Trophoblast cell (in vitro differentiated cells and primary cell): ENCODE results near the gene ETS1.

Experiments
- DNase-seq, 2 donors: peaks; one replicate each; pipeline ENCODE4 v3.0.0-alpha.2; 2016
- H2AFZ ChIP-seq: 2 replicates; pipeline ENCODE4 v1.6.1; 2013; ENCODE audit warnings: low read length, moderate library complexity, mild to moderate bottlenecking; ENCODE audit not compliant: insufficient read depth, poor library complexity
- H2AK5ac ChIP-seq: 2 replicates; pipeline ENCODE4 v1.6.1; 2013; ENCODE audit warnings: mild to moderate bottlenecking, low read length
- H2BK120ac ChIP-seq: 2 replicates; pipeline ENCODE4 v1.6.1; 2013; ENCODE audit warnings: low read length, mild to moderate bottlenecking, moderate library complexity; ENCODE audit not compliant: insufficient read depth, poor library complexity
- H2BK12ac ChIP-seq: 2 replicates; pipeline ENCODE4 v1.6.1; 2013; ENCODE audit warnings: mild to moderate bottlenecking, low read length, moderate library complexity
- H2BK5ac ChIP-seq: 2 replicates; pipeline ENCODE4 v1.6.1; 2013; ENCODE audit warnings: low read length, low read depth, moderate library complexity, mild to moderate bottlenecking; ENCODE audit not compliant: poor library complexity
- H3K14ac ChIP-seq: 2 replicates; pipeline ENCODE4 v1.6.1; 2013; ENCODE audit warnings: mild to moderate bottlenecking, low read length
- H3K18ac ChIP-seq: 2 replicates; pipeline ENCODE4 v1.6.1; 2013; ENCODE audit warnings: mild to moderate bottlenecking, low read length
- H3K23ac ChIP-seq: 2 replicates; pipeline ENCODE4 v1.6.1; 2013; ENCODE audit warnings: low read length
- H3K27ac ChIP-seq: 2 replicates; pipeline ENCODE4 v1.5.1; 2013; ENCODE audit warnings: low read depth, mild to moderate bottlenecking, inconsistent platforms, low read length, moderate library complexity
- H3K27me3 ChIP-seq: 2 replicates; pipeline ENCODE4 v1.6.1; 2013; ENCODE audit warnings: inconsistent platforms, mild to moderate bottlenecking, low read length, moderate library complexity; ENCODE audit not compliant: insufficient read depth
- H3K36me3 ChIP-seq, 2 experiments: 1 replicate in 1 of 2; 2 replicates in 1 of 2; pipeline ENCODE4 v1.6.1; 2013; ENCODE audit warnings: low read length in 2 of 2, mild to moderate bottlenecking in 2 of 2, moderate library complexity in 1 of 2; ENCODE audit not compliant: insufficient read depth in 2 of 2, control insufficient read depth in 1 of 2
- H3K4ac ChIP-seq: 2 replicates; pipeline ENCODE4 v1.6.1; 2013; ENCODE audit warnings: low read depth, mild to moderate bottlenecking, low read length, moderate library complexity
- H3K4me1 ChIP-seq, 2 experiments: 1 replicate in 1 of 2; 2 replicates in 1 of 2; pipeline ENCODE4 v1.6.1; 2013; ENCODE audit warnings: low read length in 2 of 2, mild to moderate bottlenecking in 2 of 2, moderate library complexity in 1 of 2; ENCODE audit not compliant: insufficient read depth in 2 of 2, control insufficient read depth in 1 of 2
- H3K4me2 ChIP-seq: 2 replicates; pipeline ENCODE4 v1.6.1; 2013; ENCODE audit warnings: inconsistent platforms, mild to moderate bottlenecking, low read length, moderate library complexity
- H3K4me3 ChIP-seq: 2 replicates; pipeline ENCODE4 v1.5.1; 2013; ENCODE audit warnings: mild to moderate bottlenecking, low read depth, low read length, inconsistent platforms
- H3K79me1 ChIP-seq: one replicate; pipeline ENCODE4 v1.6.1; 2013; ENCODE audit warnings: low read length
- H3K79me2 ChIP-seq: 2 replicates; pipeline ENCODE4 v1.6.1; 2013; ENCODE audit warnings: low read length, mild to moderate bottlenecking; ENCODE audit not compliant: control insufficient read depth, insufficient read depth, poor library complexity
- H3K9ac ChIP-seq: 2 replicates; pipeline ENCODE4 v1.6.1; 2013; ENCODE audit warnings: mild to moderate bottlenecking, low read length
- H3K9me3 ChIP-seq: 2 replicates; pipeline ENCODE4 v1.6.1; 2013; ENCODE audit warnings: low read depth, mild to moderate bottlenecking, control low read depth, inconsistent platforms, low read length; ENCODE audit not compliant: insufficient read depth
- H4K12ac ChIP-seq: 2 replicates; pipeline ENCODE4 v1.6.1; 2013; ENCODE audit warnings: low read depth, mild to moderate bottlenecking, low read length, moderate library complexity
- H4K8ac ChIP-seq: 2 replicates; pipeline ENCODE4 v1.6.1; 2013; ENCODE audit warnings: low read depth, mild to moderate bottlenecking, low read length, moderate library complexity
- H4K91ac ChIP-seq: one replicate; pipeline ENCODE4 v1.6.1; 2013; ENCODE audit warnings: low read depth, mild to moderate bottlenecking, low read length, moderate library complexity
- WGBS: extraction: QIAGEN DNeasy Blood & Tissue Kit; methylation state at CpG from one replicate; pipeline ENCODE4 v1.1.7; 2013; ENCODE audit warnings: missing lambda C conversion rate; ENCODE audit not compliant: insufficient read length, insufficient coverage; ENCODE audit errors: extremely low coverage; 5-methylcytosine and 5-hydroxymethylcytosine counted together

ETS1 gene

GRCh38 chr11:128572965-128573364 is 14.4 kb downstream of the ETS1 start:
- Histone ChIP-seq H3K79me1 (no peaks in the 10 kb centered on the region), H2BK120ac (no peak overlapping the region), H3K18ac (no peak overlapping the region), H3K79me2 (no peaks in the 10 kb centered on the region), H3K4me3 (no peak overlapping the region), H3K14ac (no peak overlapping the region), H3K4me1 (peaks cover 11 to 14% of the 10 kb centered on the region in 2 experiments), H3K9me3 (no peaks in the 10 kb centered on the region), H3K27ac (no peak overlapping the region), H3K4me2 (no peak overlapping the region), H3K4ac (no peak overlapping the region), H4K8ac (no peak overlapping the region), H2AK5ac (no peak overlapping the region), H2AFZ (no peak overlapping the region), H2BK12ac (no peak overlapping the region), H3K9ac (no peak overlapping the region), H4K12ac (no peak overlapping the region), H3K27me3 (no peaks in the 10 kb centered on the region), H2BK5ac (no peak overlapping the region), H4K91ac (no peak overlapping the region), H3K36me3 (no peaks in the 10 kb centered on the region), H3K23ac (no peak overlapping the region)
- no peak for DNase-seq
- no CpG with 5 or more reads among the region's 6 CpGs for WGBS

GRCh38 chr11:128570632-128571031 is 16.7 kb downstream of the ETS1 start:
- no peaks in the 10 kb centered on the region for H3K9me3 ChIP-seq
- no peak overlapping the region for H4K8ac ChIP-seq
- H3K36me3 ChIP-seq = no peaks in the 10 kb centered on the region
- WGBS = no CpG with 5 or more reads among the region's 7 CpGs
- no peak overlapping the region for H3K4me2 ChIP-seq
- no peaks in the 10 kb centered on the region for H3K27me3 ChIP-seq
- H4K12ac ChIP-seq = no peak overlapping the region
- peaks cover 8 to 11% of the 10 kb centered on the region in 2 experiments for H3K4me1 ChIP-seq
- H3K18ac ChIP-seq = no peak overlapping the region
- H2BK12ac ChIP-seq = no peak overlapping the region
- H3K4me3 ChIP-seq = no peak overlapping the region
- no peak overlapping the region for H2BK5ac ChIP-seq
- DNase-seq = no peak
- H3K14ac ChIP-seq = no peak overlapping the region
- no peak overlapping the region for H3K9ac ChIP-seq
- H3K79me2 ChIP-seq = no peaks in the 10 kb centered on the region
- no peak overlapping the region for H3K23ac ChIP-seq
- H3K79me1 ChIP-seq = no peaks in the 10 kb centered on the region
- no peak overlapping the region for H3K4ac ChIP-seq
- H2AK5ac ChIP-seq = no peak overlapping the region
- H2AFZ ChIP-seq = no peak overlapping the region
- no peak overlapping the region for H4K91ac ChIP-seq
- no peak overlapping the region for H3K27ac ChIP-seq
- no peak overlapping the region for H2BK120ac ChIP-seq

GRCh38 chr11:128569291-128569690 is 18.1 kb downstream of the ETS1 start:
- WGBS = no CpG with 5 or more reads among the region's 2 CpGs
- Histone ChIP-seq H3K27ac (no peak overlapping the region), H3K79me2 (no peaks in the 10 kb centered on the region), H3K4me2 (no peak overlapping the region), H3K18ac (no peak overlapping the region), H3K23ac (no peak overlapping the region), H2BK12ac (no peak overlapping the region), H3K4ac (no peak overlapping the region), H3K27me3 (no peaks in the 10 kb centered on the region), H3K4me1 (peaks cover 8 to 11% of the 10 kb centered on the region in 2 experiments), H2AK5ac (no peak overlapping the region), H3K9me3 (no peaks in the 10 kb centered on the region), H3K36me3 (no peaks in the 10 kb centered on the region), H4K8ac (no peak overlapping the region), H2BK5ac (no peak overlapping the region), H2AFZ (no peak overlapping the region), H4K12ac (no peak overlapping the region), H2BK120ac (no peak overlapping the region), H3K9ac (no peak overlapping the region), H3K14ac (no peak overlapping the region), H3K4me3 (no peak overlapping the region), H3K79me1 (no peaks in the 10 kb centered on the region), H4K91ac (no peak overlapping the region)
- DNase-seq = no peak

- H3K14ac ChIP-seq = no peak overlapping the region
- H2BK12ac ChIP-seq = no peak overlapping the region
- DNase-seq = no peak
- no peak overlapping the region for H3K27ac ChIP-seq
- no peaks in the 10 kb centered on the region for H3K79me2 ChIP-seq
- H3K36me3 ChIP-seq = no peaks in the 10 kb centered on the region
- H4K12ac ChIP-seq = no peak overlapping the region
- no peak overlapping the region for H3K23ac ChIP-seq
- H3K4me3 ChIP-seq = no peak overlapping the region
- H2BK120ac ChIP-seq = no peak overlapping the region
- H4K8ac ChIP-seq = no peak overlapping the region
- H3K4me2 ChIP-seq = no peak overlapping the region
- H3K9ac ChIP-seq = no peak overlapping the region
- no peak overlapping the region for H3K18ac ChIP-seq
- H2BK5ac ChIP-seq = no peak overlapping the region
- no peaks in the 10 kb centered on the region for H3K79me1 ChIP-seq
- no peaks in the 10 kb centered on the region for H3K9me3 ChIP-seq
- H3K4ac ChIP-seq = no peak overlapping the region
- no peak overlapping the region for H2AK5ac ChIP-seq
- WGBS = no CpG with 5 or more reads among the region's 11 CpGs
- no peak overlapping the region for H2AFZ ChIP-seq
- no peaks in the 10 kb centered on the region for H3K27me3 ChIP-seq
- peaks cover 8 to 11% of the 10 kb centered on the region in 2 experiments for H3K4me1 ChIP-seq
- no peak overlapping the region for H4K91ac ChIP-seq
Observed at GRCh38 chr11:128568166-128568778, 19.1 kb downstream of the ETS1 start.
